BJ (cell line): ENCODE results near the gene CMC4. TPM values are rescaled to one million over a fixed set of nuclear protein-coding genes. Genes with fewer than 3 reads are reported as not detected.

Source experiments
- CTCF ChIA-PET: fragments of 350-600 bp; formaldehyde crosslinking; extraction: SDS; loops from one replicate; lab custom pipeline; 2021; ENCODE audit warnings: antibody characterized with exemption, inconsistent platforms; lab: Yijun Ruan, JAX
- POLR2A ChIA-PET: fragments of 300-600 bp; sonication (Branson Sonifier 250); formaldehyde crosslinking; extraction: SDS; loops from one replicate; lab custom pipeline; 2021; ENCODE audit warnings: antibody characterized with exemption; lab: Charles Lee
- DNase-seq: peaks from one replicate; pipeline ENCODE4 v3.0.0-alpha.2; 2011; ENCODE audit warnings: low read depth
- H3K27me3 ChIP-seq: 2 replicates; pipeline ENCODE4 v1.6.0; 2011; ENCODE audit warnings: low read length; ENCODE audit not compliant: control insufficient read depth, insufficient read depth
- H3K36me3 ChIP-seq: 2 replicates; pipeline ENCODE4 v1.5.1; 2011; ENCODE audit warnings: low read length; ENCODE audit not compliant: control insufficient read depth, insufficient read depth
- H3K4me3 ChIP-seq: 2 replicates; pipeline ENCODE4 v1.5.1; 2011; ENCODE audit warnings: low read depth, mild to moderate bottlenecking, control low read depth, low read length
- CTCF ChIP-seq: IDR thresholded peaks from 2 replicates; pipeline ENCODE4 v1.5.1; 2011; ENCODE audit warnings: low read depth, mild to moderate bottlenecking, control low read depth, inconsistent platforms, low read length, moderate library complexity; ENCODE audit not compliant: insufficient read depth
- polyA plus RNA-seq: library from polyadenylated mRNA; depleted of rRNA; stranded (reverse); fragments of >200 nt; gene quantifications from 2 replicates; pipeline ENCODE4 v1.2.3, GENCODE V29; 2011

Gene CMC4
- polyA plus RNA-seq, 1 experiment = 10.0 TPM

- Histone ChIP-seq H3K4me3 (no peak overlapping the region), H3K27me3 (no peaks in the 10 kb centered on the region), H3K36me3 (peaks cover 1% of the 10 kb centered on the region; the same call in 1 of the 2 replicates)
- POLR2A ChIA-PET = no interaction called here
- CTCF ChIA-PET = interaction anchor here (1.7 kb wide), 1 partner anchor 40 kb away, joined by 4 read pairs; no protein-coding TSS in a partner anchor
- DNase-seq = no peak
- TF ChIP-seq CTCF = no peak
Observed at GRCh38 chrX:155046811-155047528, 24.0 kb downstream of the CMC4 start.

DNA sequence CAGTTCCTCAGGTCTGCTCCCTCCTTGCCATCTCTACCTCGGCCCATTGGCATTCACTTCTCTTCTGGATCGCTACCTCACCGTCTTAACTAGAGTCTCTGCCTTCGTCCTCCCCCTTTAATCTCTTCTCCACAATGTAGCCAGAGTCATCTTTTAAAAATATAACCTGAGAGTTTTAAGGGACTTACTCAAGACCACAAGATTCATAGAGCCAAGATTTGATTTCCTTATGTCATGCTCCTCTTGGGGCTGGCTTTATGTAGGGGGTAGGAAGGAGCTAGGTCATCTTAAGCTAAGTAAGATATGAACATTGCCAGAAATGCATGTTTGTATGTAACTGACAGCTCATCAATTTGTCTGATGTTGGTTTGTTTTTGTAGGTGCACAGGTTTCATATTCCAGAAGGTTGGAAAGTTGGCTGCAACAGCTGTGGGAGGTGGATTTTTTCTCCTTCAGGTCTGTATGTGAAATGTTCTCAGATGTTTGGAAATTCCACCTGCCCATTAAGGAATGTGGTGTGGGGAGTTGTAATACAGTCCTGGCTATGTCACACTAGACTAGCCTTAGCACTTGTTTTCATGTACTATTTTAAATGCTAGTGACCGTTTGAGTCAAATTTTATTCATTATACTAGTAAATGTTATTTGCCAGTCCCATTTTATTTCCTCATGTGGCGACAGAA is 24.7 kb downstream of the CMC4 start:
- ChIA-PET POLR2A (no interaction called here), CTCF (interaction anchor here (1.7 kb wide), 1 partner anchor 40 kb away, joined by 4 read pairs; no protein-coding TSS in a partner anchor)
- no peak for DNase-seq
- H3K36me3 ChIP-seq = peaks cover 1% of the 10 kb centered on the region; the same call in 1 of the 2 replicates
- H3K4me3 ChIP-seq = no peak overlapping the region
- TF ChIP-seq CTCF = no peak
- H3K27me3 ChIP-seq = no peaks in the 10 kb centered on the region

- H3K4me3 ChIP-seq = no peak overlapping the region
- no peak for TF ChIP-seq CTCF
- no peak for DNase-seq
- H3K36me3 ChIP-seq = no peaks in the 10 kb centered on the region
- no peaks in the 10 kb centered on the region for H3K27me3 ChIP-seq
- CTCF ChIA-PET = no interaction called here
- POLR2A ChIA-PET = no interaction called here
Observed at GRCh38 chrX:155035688-155036087, 35.2 kb downstream of the CMC4 start.

DNA sequence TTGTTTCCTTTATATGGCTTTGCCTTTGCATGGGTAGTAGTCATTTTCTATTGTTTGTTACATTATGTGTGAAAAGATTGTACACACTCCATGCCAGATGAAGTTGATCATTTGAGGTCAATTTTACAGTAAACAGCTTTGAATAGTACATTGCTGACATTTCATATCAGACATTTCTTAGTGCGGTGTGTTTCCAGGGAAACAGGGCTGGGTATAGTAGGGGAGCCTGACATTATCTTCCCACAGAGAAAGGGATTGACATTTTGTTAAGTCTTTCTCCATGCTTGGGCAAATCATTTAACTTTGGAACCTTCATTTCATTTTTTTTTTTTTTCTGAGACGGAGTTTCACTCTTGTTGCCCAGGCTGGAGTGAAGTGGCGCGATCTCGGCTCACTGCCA is 39.3 kb downstream of the CMC4 start:
- TF ChIP-seq CTCF = no peak

GRCh38 chrX:155028877-155029291 is 42.1 kb downstream of the CMC4 start:
- CTCF ChIA-PET = no interaction called here
- DNase-seq = no peak
- Histone ChIP-seq H3K4me3 (no peak overlapping the region), H3K36me3 (no peaks in the 10 kb centered on the region), H3K27me3 (no peaks in the 10 kb centered on the region)
- TF ChIP-seq CTCF = no peak
- POLR2A ChIA-PET = no interaction called here

More for the DNA sequence above, 39.3 kb downstream of the CMC4 start:
- Histone ChIP-seq H3K4me3 (no peak overlapping the region), H3K27me3 (no peaks in the 10 kb centered on the region), H3K36me3 (no peaks in the 10 kb centered on the region)
- CTCF ChIA-PET = no interaction called here
- POLR2A ChIA-PET = no interaction called here
- no peak for DNase-seq
